Measurements from ENCODE around the gene SNX6.

Gene SNX6

DNA sequence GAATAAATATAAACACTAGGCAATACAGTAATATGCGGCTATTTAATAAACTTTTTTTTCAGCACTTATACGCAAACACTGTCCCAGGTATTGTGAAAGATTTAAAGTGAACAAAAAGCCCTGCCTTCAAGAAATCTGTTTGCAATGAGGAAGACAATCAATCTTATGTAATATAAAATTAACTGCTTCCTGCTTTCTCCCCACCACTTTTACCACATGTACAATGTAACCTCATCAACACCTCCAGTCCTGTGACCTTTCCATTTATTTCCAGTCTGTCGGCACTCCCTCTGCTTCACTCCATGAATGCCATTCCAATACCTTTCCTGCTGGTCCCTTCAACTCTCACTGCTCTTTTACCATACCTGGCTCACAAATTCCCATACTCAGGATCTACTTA lies 10.5 kb downstream of the SNX6 start:
- no peak for TF ChIP-seq GATA1 (IDR thresholded peaks at IDR 0.05; ENCODE audit: low read depth, low read length)
- TF ChIP-seq POLR2A (IDR thresholded peaks at IDR 0.05; ENCODE audit: low read length), result no peak
- DNase-seq, result no peak

DNA sequence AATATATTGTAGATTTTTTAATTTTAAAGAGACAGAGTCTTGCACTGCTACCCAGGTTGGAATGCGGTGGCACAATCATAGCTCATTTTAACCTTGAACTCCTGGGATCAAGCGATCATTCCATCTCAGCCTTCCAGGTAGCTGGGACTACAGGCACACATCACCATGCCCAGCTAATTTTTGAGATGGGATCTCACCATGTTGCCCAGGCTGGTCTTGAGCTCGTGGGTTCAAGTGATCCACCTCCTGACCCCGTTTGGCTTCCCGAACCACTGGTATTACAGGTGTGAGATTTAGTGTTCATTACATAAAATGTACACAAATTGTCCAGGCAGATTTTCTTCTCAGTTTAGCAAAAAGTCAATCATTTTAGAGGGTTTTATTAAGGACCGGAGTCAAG lies 13.6 kb downstream of the SNX6 start:
- TF ChIP-seq POLR2A (IDR thresholded peaks at IDR 0.05; ENCODE audit: low read length), result no peak
- no peak for TF ChIP-seq GATA1 (IDR thresholded peaks at IDR 0.05; ENCODE audit: low read depth, low read length)
- no peak for DNase-seq

DNA sequence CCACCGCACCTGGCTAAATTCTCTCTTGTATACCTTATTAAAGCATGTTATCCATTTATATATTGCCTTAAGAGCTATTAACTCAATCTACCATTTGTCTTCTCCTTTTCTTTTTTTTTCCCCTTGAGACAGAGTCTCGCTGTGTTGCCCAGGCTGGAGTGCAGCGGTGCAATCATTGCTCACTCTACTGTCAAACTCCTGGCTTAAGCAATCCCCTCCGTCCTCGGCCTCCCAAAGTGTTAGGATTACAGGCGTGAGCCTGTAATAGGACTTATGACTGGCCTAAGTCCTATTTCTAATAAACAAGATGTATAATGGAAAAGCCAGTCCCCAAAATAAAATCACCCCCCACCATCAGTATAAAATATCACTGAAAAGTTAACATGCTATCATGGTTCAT lies 14.4 kb downstream of the SNX6 start:
- DNase-seq, result no peak
- TF ChIP-seq GATA1 (IDR thresholded peaks at IDR 0.05; ENCODE audit: low read depth, low read length) (no peak), POLR2A (IDR thresholded peaks at IDR 0.05; ENCODE audit: low read length) (no peak)

GRCh38 chr14:34614638-34615037 lies 15.3 kb downstream of the SNX6 start:
- no peak for DNase-seq
- TF ChIP-seq POLR2A (IDR thresholded peaks at IDR 0.05; ENCODE audit: low read length), result no peak
- TF ChIP-seq GATA1 (IDR thresholded peaks at IDR 0.05; ENCODE audit: low read depth, low read length), result no peak

DNA sequence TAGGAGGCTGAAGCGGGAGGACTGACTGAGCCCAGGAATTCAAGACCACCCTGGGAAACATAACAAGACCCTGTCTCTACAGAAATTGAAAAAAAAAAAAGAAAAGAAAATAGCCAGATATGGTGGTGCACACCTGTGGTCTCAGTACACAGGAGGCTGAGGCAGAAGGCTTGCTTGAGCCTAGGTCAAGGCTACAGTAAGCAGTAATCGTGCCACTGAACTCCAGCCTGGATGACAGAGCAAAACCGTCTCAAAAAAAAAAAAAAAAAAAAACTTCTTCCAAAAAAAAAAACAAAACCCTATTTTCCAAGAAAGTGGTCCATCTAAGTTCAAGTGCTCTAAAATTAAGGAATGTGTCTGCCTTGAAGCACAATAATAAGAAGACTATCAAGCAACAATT lies 19.8 kb downstream of the SNX6 start:
- no peak for TF ChIP-seq POLR2A (IDR thresholded peaks at IDR 0.05; ENCODE audit: low read length)
- no peak for TF ChIP-seq GATA1 (IDR thresholded peaks at IDR 0.05; ENCODE audit: low read depth, low read length)
- DNase-seq, result no peak

- no peak for DNase-seq
- TF ChIP-seq POLR2A (IDR thresholded peaks at IDR 0.05; ENCODE audit: low read length) (no peak), GATA1 (IDR thresholded peaks at IDR 0.05; ENCODE audit: low read depth, low read length) (no peak)
These were observed 24.5 kb downstream of the SNX6 start for GRCh38 chr14:34605461-34605860.

GRCh38 chr14:34604995-34605394 lies 25.0 kb downstream of the SNX6 start:
- no peak for DNase-seq
- no peak for TF ChIP-seq POLR2A (IDR thresholded peaks at IDR 0.05; ENCODE audit: low read length)
- no peak for TF ChIP-seq GATA1 (IDR thresholded peaks at IDR 0.05; ENCODE audit: low read depth, low read length)

GRCh38 chr14:34596891-34597290 lies 33.1 kb downstream of the SNX6 start:
- no peak for TF ChIP-seq GATA1 (IDR thresholded peaks at IDR 0.05; ENCODE audit: low read depth, low read length)

DNA sequence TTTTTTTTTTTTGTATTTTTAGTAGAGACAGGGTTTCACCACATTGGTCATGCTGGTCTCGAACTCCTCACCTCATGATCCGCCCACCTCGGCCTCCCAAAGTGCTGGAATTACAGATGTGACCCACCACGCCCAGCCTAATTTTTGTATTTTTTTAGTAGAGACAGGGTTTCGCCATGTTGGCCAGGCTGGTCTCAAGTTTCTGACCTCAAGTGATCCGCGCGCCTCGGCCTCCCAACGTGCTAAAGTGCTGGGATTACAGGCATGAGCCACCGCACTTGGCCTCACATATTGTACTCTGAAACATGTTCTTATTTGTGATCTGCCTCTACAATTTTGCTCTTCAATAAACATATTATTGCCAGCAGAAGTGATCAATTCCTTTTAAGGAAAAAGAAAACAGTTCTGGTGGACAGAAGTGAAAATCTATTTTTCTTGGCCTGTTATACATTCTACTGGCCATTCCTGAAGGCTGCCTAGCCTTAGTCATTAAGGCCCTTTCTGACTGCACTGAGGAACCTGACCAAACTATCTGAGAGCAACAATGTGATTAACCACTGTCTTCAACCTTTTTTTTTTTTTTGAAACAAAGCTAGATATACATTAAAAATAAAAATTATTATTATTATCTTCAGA lies 36.1 kb downstream of the SNX6 start:
- TF ChIP-seq POLR2A (IDR thresholded peaks at IDR 0.05; ENCODE audit: low read length) (no peak), GATA1 (IDR thresholded peaks at IDR 0.05; ENCODE audit: low read depth, low read length) (no peak)
- DNase-seq, result no peak

More at GRCh38 chr14:34596891-34597290, 33.1 kb downstream of the SNX6 start:
- DNase-seq, result no peak

- no peak for TF ChIP-seq POLR2A (IDR thresholded peaks at IDR 0.05; ENCODE audit: low read length)
- no peak for TF ChIP-seq GATA1 (IDR thresholded peaks at IDR 0.05; ENCODE audit: low read depth, low read length)
- no peak for DNase-seq
These were observed 37.3 kb downstream of the SNX6 start for GRCh38 chr14:34592623-34593022.

DNA sequence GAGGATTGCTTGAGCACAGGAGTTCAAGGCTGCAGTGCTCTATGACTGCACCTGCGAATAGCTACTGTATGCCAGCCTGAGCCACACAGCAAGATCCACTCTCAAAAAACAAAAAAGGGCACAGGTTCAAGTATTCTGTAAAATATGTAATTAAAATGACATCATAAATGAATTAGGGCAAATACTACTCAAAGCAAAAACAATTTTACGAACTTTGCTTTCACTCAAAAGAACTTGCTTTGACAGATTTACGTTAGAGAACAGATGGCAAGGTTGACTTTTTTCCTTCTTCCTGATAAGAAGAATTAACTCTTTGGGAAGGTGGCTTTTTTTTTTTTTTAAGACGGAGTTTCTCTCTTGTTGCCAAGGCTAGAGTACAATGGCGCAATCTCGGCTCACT lies 46.4 kb downstream of the SNX6 start:
- no peak for DNase-seq
- TF ChIP-seq POLR2A (IDR thresholded peaks at IDR 0.05; ENCODE audit: low read length) (no peak), GATA1 (IDR thresholded peaks at IDR 0.05; ENCODE audit: low read depth, low read length) (no peak)

GRCh38 chr14:34582117-34582680 lies 47.7 kb downstream of the SNX6 start:
- DNase-seq, result no peak
- TF ChIP-seq POLR2A (IDR thresholded peaks at IDR 0.05; ENCODE audit: low read length) (no peak), GATA1 (IDR thresholded peaks at IDR 0.05; ENCODE audit: low read depth, low read length) (no peak)

DNA sequence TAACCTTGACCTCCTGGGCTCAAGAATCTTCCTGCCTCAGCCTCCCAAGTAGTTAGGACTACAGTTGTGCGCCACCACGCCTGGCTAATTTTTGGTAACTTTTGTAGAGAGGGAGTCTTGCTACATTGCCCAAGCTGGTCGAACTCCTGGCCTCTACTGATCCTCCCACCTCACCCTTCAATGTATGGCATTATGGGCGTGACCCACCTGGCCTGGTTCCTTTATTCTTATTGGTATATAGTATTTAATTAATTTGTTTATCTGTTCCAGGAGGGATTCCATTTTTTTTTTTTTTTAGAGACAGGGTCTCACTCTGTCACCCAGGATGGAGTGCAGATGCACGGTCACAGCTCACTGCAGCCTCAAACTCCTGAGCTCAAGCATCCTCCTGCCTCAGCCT lies 49.6 kb downstream of the SNX6 start:
- no peak for TF ChIP-seq POLR2A (IDR thresholded peaks at IDR 0.05; ENCODE audit: low read length)
- DNase-seq, result no peak

DNA sequence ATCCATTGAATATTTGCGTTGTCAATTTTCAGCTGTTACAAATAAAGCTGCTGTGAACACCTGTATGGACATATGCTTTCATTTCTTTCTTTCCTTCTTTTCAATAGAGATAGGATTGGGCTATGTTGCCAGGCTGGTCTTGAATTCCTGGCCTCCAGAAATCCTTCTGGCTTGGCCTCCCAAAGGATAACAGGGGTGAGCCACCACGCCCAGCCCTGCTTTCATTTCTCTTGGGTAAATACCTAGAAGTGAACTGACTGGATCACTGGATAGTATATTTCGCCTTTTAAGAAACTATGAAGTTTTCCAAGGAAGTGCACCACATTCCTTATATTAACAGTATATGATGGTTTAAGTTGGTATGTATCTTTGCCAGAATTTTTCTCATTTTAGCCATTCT lies 58.2 kb downstream of the SNX6 start:
- no peak for DNase-seq
- TF ChIP-seq GATA1 (IDR thresholded peaks at IDR 0.05; ENCODE audit: low read depth, low read length) (no peak), POLR2A (IDR thresholded peaks at IDR 0.05; ENCODE audit: low read length) (no peak)

- DNase-seq, result no peak
- TF ChIP-seq GATA1 (IDR thresholded peaks at IDR 0.05; ENCODE audit: low read depth, low read length) (no peak), POLR2A (IDR thresholded peaks at IDR 0.05; ENCODE audit: low read length) (no peak)
These were observed 60.2 kb downstream of the SNX6 start for GRCh38 chr14:34569750-34570149.
